ENCODE measurements around the gene SYCN. TPM values are rescaled to one million over a fixed set of nuclear protein-coding genes. Genes with fewer than 3 reads are reported as not detected.

SYCN gene
- polyA plus RNA-seq, 3 donors: not detected

DNA sequence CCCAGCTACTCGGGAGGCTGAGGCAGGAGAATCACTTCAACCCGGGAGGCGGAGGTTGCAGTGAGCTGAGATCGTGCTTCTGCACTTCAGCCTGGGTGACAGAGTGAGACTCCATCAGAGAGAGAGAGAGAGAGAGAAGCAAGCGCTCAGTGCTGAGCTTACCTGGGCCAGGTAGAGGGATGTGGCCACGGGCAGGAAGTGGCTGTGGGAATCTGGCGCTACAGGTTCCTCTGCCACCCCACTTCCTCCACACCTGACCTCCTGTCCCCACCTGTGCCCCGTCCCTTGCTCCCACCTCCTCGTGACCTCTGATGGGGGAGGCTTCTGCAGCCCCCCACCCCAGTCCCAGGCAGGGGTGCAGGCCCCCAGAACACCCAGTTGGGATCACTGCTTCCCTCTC, 8.3 kb downstream of the SYCN start:
- no peak for DNase-seq

DNA sequence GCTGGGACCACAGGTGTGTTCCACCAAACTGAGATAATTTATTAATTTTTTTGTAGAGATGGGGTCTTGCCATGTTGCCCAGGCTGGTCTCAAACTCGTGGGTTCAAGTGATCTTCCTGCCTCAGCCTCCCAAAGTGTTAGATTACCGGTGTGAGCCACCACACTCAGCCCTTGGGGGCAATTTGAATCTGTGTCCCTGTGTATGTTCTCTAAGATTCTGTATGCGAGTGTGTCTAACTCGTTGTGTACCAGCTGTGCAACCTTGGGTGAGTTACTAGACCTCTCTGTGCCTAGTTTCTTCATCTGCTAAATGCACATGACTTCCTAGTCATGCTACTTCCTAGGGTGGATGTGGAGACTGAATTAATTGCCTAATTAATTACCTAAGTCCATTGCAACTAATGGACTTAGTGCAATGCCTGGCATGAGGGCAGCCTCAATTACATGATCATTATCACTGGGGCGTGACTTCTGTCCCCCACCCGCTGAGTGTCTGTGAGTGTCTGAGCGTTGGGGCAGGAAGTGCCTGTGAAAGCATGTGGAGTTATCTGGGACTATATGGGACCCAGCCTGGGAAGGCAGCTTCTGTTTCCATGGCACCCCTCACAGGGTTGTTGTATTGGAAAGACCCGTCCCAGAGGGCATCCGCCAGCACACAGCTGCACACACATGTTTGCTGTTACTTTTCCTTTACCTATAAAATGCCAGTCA, 9.1 kb downstream of the SYCN start:
- peak; percentile 29 for DNase-seq

DNA sequence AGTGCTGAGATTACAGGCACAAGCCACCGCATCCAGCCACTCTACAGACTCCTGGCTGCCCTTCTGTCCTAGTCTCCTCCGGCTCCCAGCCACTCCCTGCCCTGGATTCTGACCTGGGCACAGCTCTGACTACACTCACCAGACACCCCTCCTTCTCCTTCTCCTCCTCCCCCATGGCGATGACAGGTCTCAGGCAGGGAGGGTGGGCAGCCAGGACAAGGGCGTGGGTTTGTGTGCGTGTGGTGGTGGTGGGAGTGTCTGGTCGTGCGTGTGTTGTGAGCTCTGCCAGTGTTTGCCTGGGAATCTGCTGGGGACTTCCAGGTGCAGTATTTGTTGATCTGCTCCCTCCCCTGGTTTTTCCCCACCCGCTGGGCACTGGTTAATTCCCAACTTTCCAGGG, 10.3 kb downstream of the SYCN start:
- DNase-seq: no peak

DNA sequence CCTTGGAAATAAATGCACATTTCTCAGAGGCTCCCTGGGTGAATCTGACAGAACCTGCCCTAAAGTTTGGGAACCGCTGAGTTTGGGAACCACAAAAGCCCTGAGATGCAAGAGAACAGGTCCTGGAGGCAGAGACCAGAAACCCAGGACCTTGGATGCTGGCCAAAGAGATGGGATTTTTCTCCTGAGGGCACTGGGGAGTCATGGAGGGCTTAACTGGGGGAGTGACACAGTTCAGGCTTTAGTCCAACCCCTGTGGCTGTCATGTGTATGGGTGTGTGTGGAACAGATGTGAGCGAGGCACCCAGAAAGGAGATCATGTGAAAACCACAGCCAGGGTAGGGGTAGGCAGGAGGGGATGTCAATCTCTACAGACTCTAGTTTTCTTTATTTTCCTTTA, 11.2 kb downstream of the SYCN start:
- no peak for DNase-seq

DNA sequence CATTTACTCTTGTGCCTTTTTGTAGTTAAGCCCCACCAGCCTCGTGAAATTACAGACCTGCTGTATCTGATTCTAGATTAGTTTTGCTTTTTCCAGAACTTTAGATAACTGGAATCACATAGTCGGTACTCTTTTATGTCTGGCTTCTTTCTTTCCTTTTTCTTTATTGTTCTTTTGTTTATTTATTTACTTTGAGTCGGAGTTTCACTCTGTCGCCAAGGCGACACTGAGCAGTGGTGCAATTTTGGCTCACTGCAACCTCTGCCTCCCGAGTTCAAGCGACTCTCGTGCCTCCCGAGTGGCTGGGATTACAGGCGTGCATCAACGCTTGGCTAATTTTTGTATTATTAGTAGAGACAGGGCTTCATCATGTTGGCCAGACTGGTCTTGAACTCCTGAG, 13.3 kb downstream of the SYCN start:
- DNase-seq: no peak

DNA sequence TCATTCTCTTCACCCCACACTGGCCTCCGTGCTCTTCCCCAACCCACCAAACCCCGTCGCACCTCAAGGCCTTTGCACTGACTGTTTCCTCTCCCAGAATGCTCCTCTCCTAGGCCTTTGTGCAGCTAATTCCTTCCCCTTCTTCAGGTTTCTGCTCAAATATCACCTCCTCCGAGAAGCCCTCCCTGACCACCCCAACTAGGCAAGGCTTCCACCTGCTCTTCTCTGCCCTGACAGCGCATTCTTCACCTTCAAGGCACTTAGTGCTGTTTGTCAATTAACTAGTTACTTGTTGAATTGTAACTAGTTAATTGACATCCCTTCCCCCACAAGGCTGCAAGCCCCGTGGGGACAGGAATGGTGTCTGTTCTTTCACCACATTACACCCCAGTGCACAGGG, 15.1 kb downstream of the SYCN start:
- DNase-seq: no peak

DNA sequence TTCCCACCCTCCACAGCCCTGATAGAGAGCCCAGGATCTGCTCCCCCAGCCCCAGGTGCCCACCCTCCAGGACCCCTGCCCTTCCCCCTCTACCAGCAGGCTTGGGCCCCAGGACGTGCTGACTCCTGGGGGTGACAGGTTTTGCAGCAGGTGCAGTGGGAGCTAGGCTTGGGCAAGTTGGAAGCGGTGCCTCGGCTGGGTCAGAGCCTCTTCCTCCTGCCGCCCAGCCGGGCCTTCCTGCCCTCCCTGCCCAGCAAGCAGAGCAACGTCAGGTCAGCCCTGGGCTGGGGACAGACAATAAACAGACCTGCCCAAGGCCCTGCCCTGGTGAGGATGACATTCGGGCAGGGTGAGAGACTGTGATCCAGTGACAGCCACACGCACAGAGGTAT, 16.5 kb downstream of the SYCN start:
- no peak for DNase-seq

DNA sequence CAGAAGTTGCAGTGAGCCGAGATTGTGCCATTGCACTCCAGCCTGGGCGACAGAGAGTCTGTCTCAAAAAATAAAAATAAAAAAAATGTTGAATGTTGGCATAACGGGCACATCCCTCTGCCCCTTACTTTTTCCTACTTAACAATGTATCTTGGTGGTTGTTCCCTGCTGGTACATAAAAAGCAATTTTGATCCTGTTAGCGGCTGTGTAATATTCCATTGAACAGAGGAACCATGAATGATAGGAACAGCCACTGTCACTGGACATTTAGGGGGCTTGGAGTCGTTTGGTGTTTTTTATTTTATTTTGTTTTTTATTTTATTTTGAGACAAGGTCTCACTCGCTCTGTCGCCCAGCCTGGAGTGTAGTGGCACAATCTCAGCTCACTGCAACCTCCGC, 17.7 kb downstream of the SYCN start:
- no peak for DNase-seq

DNA sequence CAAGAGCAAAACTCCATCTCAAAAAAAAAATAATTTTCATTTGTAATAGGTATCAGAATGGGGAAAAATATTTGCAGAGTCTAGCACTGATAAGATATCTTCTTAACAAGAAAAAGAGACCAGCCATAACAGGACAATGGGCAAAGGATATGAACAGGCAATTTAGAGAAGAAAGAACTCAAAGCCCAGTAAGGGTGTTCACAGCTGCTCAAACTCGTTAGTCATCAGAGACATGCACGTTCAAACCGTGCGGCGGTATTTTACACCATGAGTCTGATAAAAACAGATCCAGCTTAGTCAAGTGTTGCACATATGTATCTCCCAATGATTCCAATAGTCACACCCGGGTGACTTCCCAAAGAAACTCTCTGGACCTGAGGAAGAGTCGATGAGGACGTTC, 21.0 kb downstream of the SYCN start:
- DNase-seq: no peak

DNA sequence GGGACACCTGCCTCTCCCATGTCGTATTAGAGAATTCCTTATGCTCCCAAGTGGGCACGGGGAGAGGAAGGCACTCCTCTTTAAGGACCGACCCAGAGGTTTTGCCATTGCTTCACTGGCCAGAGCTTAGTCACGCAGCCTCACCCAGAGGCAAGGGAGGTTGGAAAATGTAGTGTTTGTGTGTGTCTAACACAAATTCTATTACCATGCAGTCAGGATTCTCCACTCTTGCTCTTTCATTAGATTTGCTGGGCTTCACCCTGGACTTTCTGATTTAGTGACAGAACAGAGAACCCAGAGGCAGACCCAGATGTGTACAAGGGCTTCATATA, 21.9 kb downstream of the SYCN start:
- DNase-seq: no peak

DNA sequence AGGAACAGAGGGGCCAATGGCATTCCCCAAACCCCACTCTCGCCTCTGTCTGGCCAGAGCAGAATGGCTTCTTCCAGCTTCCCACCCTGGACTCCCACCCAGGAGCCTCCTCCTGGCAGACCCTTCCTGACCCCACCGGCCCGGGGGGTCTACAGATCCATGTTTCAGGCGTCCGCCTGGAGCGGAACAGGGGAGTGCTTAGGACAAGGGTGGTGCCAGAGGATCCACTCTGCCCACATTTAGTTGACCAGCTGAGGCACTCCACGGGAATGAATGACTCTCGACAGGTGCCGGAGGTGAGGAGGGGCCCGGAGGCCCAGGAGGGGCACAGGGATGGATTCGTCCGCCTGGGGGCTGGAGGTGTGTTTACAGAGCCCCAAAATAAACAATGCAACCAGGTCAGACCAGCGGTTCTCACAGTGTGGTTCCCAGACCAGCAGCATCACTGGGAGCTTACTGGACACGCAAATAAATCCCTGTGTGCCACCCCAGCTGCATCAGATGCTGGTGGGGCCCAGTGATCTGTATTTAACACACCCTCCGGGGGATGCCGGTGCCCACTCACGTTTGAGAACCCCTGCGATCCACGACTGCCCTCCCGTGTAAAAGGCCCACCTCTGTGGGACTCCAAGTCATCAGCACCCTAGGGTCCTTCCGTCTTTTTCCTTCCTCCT, 22.4 kb downstream of the SYCN start:
- no peak for DNase-seq

DNA sequence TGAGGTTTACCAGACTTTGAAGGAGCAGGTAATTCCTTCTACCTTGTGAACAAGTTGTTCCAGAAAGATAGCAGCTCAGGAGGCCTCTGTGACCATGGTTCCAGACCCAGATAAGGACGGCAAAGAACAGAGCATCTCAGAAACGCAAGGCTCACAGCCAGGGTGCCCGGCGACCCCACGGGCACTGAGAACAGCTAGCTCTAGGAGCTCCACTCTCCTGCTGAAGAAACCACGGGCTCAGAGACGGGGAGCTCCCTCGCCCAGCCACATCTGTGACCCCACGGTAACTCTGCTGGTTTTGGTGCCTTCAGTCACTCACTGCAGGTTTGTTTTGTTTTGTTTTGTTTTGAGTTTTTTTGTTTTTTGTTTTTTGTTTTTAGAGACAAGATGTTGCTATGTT, 23.3 kb downstream of the SYCN start:
- no peak for DNase-seq

DNA sequence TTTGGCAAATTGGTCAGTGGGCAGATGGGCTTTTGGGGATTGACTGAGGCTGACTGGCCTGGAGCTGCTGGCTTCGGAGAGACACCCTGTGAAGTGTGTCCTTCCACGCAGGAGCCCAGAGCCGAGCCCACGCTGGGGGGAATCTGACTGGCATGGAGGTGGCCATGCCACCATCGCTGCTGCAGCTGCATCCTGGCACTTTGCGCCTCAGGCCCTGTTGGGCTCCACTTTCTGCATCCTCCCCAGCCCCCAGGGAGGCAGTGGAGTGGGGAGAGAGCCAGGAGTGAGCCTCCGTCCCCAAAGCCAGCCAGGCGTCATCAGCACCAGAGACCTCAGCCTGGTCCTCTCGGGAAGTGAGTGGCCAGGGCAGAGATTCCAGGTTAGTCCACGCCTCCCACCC, 24.3 kb downstream of the SYCN start:
- DNase-seq: no peak

DNA sequence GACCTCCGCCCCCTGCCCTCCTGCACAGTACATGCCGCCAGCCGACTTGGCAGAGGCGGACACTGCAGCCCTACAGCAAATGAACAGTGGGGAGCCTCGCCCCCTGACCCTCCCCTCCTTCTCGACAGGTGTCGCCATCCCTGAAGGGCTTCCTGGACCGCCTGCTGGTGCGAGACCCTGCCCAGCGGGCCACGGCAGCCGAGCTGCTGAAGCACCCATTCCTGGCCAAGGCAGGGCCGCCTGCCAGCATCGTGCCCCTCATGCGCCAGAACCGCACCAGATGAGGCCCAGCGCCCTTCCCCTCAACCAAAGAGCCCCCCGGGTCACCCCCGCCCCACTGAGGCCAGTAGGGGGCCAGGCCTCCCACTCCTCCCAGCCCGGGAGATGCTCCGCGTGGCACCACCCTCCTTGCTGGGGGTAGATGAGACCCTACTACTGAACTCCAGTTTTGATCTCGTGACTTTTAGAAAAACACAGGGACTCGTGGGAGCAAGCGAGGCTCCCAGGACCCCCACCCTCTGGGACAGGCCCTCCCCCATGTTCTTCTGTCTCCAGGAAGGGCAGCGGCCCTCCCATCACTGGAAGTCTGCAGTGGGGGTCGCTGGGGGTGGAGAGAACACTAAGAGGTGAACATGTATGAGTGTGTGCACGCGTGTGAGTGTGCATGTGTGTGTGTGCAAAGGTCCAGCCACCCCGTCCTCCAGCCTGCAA, 25.6 kb downstream of the SYCN start:
- DNase-seq: no peak

DNA sequence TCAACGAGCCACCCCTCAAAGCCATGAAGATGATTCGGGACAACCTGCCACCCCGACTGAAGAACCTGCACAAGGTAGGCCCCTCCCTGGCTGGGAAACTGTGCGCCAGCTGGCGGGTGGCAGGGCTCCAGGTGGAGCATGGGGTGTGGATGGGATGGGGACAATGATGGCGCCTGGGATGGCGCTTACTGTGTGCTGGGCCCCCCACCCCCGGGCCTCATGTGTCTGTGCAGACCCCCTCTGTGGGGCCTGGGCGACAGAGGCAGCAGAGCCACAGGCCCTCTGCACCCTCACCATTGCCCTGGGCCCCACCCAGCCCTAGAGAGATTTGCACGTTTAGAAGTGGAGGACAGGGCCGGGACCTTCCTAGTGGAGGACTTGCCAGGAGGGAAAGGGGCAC, 26.3 kb downstream of the SYCN start:
- no peak for DNase-seq

DNA sequence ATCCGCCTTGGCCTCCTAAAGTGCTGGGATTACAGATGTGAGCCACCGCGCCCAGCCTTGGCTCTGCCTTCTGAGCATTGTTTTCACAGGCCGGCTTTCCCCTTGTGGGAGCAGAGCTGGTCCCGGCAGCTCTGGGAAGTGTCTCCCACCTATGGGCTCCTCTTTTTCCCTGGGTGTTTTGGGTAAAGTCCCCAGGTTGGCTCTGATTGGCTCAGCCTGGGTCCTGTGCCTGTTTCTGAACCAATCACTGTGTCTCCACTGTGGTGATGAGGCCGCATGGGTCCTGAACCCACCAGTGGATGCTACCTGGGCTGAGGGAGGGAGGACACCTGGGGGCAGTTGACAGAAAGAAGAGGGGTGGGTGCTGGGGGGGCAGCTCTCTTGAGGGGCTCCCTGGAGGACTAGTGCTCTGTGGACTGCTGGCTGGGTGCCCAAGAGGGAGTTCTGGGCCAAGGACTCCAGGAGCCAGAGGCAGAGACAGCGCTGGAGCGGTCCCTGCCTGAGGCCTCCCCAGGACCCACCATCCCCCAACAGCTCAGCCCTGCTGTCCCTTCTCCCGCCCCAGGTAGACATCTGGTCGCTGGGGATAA, 26.9 kb downstream of the SYCN start:
- no peak for DNase-seq

DNA sequence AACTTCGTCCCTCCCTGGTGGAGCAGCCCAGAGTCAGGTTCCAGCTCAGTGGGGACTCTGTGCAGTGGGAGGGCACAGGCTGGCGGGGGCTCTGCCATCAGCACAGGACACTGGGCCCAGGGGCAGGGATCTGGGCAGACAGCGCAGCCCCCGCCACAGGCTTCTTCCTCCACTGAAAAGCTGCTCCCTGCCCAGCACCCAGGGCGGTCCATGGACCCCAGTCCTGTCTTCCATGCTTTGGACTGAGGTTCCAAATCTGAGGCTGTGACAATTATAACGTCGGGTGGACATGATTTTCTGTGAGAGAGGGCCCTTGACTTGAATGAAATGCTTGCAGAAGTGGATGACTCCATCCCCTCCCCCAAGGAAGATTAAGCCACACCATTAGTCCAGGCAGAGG, 28.5 kb downstream of the SYCN start:
- DNase-seq: no peak

DNA sequence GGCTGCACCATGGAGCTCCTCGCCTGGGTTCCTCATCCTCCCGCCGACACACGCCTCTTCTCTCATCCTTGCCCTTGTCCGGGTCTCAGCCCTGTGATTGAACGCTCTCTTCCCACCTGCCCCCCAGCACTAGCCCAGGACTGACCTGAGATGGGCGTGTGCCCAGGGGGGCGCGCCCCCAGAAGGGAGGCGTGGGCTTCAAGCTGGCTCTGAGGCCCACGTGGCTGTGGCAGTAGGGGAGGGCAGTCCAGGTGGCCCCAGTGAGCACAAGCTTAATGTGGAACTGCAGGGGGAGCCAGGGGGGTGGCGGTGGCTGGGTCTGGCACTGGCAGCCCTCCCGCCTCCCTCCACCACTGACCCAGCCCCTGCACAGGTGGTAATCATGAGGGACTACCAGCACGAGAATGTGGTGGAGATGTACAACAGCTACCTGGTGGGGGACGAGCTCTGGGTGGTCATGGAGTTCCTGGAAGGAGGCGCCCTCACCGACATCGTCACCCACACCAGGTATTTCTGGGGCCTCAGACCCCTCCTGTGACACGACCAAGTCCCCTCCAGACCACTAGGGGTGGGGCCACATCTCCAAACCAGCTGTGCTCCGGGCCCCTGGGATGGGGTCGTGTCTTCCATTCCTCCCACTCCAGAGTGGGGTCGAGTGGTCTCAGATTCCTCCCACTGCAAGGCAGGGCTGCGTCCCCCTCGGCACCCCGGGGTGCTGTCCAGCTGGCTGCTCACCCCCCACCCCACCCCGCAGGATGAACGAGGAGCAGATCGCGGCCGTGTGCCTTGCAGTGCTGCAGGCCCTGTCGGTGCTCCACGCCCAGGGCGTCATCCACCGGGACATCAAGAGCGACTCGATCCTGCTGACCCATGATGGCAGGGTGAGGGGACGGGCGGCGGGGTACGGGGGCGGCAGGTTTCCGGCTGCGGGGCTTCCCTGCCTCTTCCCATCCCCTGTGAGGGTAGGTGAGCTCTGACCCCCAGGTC, 29.2 kb downstream of the SYCN start:
- DNase-seq: no peak

DNA sequence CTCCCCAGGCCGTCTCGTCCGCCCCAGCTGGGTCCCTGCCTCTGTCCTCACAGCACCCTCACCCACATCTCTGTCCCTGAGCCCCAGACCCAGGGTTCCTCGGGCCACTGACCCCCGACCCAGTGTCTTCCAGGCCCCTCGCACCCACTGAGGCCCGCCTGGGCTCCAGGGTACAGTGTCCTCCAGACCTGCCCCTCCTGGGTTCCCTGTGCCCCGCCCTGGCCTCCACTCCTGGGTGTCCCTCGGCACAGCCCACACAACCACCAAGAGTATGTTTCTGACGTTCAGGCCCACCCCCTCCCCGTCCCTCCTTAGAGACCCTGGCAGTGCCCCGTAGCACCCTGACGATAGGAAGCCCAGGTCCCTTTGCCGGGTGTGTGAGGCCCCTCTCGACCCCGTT, 29.9 kb downstream of the SYCN start:
- DNase-seq: no peak

DNA sequence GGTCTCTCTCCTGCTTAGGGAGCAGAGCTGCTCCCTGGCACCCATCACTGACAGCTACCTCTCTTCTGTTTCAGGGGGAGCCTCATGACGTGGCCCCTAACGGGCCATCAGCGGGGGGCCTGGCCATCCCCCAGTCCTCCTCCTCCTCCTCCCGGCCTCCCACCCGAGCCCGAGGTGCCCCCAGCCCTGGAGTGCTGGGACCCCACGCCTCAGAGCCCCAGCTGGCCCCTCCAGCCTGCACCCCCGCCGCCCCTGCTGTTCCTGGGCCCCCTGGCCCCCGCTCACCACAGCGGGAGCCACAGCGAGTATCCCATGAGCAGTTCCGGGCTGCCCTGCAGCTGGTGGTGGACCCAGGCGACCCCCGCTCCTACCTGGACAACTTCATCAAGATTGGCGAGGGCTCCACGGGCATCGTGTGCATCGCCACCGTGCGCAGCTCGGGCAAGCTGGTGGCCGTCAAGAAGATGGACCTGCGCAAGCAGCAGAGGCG, 30.5 kb downstream of the SYCN start:
- DNase-seq: no peak

DNA sequence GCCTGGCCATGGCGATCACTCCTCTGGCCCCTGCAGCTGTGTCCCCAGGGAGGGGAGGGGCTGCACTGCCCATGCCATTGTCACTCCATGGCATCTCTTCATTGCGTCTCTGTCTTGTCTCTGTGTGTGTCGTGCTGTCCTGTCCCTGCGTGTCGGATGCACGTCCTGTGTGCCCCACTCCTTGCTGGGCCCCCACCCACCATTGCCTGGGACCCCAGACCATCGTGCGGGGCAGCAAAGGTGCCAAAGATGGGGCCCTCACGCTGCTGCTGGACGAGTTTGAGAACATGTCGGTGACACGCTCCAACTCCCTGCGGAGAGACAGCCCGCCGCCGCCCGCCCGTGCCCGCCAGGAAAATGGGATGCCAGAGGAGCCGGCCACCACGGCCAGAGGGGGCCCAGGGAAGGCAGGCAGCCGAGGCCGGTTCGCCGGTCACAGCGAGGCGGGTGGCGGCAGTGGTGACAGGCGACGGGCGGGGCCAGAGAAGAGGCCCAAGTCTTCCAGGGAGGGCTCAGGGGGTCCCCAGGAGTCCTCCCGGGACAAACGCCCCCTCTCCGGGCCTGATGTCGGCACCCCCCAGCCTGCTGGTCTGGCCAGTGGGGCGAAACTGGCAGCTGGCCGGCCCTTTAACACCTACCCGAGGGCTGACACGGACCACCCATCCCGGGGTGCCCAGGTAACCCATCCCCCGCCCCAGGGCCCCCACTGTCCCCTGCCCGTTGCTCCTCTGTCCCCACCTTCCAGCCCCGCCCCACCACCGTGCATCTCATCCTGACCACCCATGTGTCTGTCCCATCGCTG, 31.2 kb downstream of the SYCN start:
- no peak for DNase-seq

All from renal pelvis (tissue), 4 donors.